SK-N-SH treated with all-trans-retinoic acid at 6 μM for 48 hours (cell line): Measurements from ENCODE around the gene SORCS2.

Experiments
- ATAC-seq: fragments of 200-7000 bp; cut with Tn5 transposase; 3 replicates; pipeline ENCODE4 v1.9.1; 2020; ENCODE audit warnings: mild to moderate bottlenecking, moderate library complexity
- ARNTL ChIP-seq: fragments of 450-650 bp; formaldehyde crosslinking; IDR thresholded peaks from 2 replicates; pipeline ENCODE4 v1.5.0; 2020; ENCODE audit warnings: low read depth, mild to moderate bottlenecking, moderate library complexity, borderline replicate concordance
- BACH2 ChIP-seq: fragments of 250-450 bp; sonication (Bioruptor Pico); IDR thresholded peaks from 2 replicates; pipeline ENCODE4 v1.9.0; 2021; ENCODE audit warnings: mild to moderate bottlenecking, borderline replicate concordance
- CSDC2 ChIP-seq: fragments of 250-450 bp; sonication (Bioruptor Pico); IDR thresholded peaks from 2 replicates; pipeline ENCODE4 v1.5.0; 2020; ENCODE audit warnings: mild to moderate bottlenecking, moderate library complexity
- GLIS3 ChIP-seq: fragments of 250-450 bp; sonication (Bioruptor Pico); IDR thresholded peaks from 2 replicates; pipeline ENCODE4 v1.5.0; 2020; ENCODE audit warnings: mild to moderate bottlenecking, moderate library complexity
- ISL1 ChIP-seq: fragments of 250-450 bp; sonication (Bioruptor Pico); IDR thresholded peaks from 2 replicates; pipeline ENCODE4 v2.1.2; 2022; ENCODE audit warnings: mild to moderate bottlenecking, moderate library complexity
- PATZ1 ChIP-seq: fragments of 250-450 bp; sonication (Bioruptor Pico); IDR thresholded peaks from 2 replicates; pipeline ENCODE4 v1.8.0; 2020; ENCODE audit warnings: mild to moderate bottlenecking, moderate library complexity, borderline replicate concordance
- PPARA ChIP-seq: fragments of 250-450 bp; sonication (Bioruptor Pico); IDR thresholded peaks from 2 replicates; pipeline ENCODE4 v1.5.0; 2020; ENCODE audit warnings: mild to moderate bottlenecking, borderline replicate concordance
- RARB ChIP-seq: fragments of 250-450 bp; sonication (Bioruptor Pico); IDR thresholded peaks from 2 replicates; pipeline ENCODE4 v1.8.0; 2021; ENCODE audit warnings: mild to moderate bottlenecking, moderate library complexity
- SNAI2 ChIP-seq: fragments of 250-450 bp; sonication (Bioruptor Pico); IDR thresholded peaks from 2 replicates; pipeline ENCODE4 v1.5.0; 2020; ENCODE audit warnings: mild to moderate bottlenecking, moderate library complexity
- TCF4 ChIP-seq: fragments of 250-450 bp; sonication (Bioruptor Pico); IDR thresholded peaks from 2 replicates; pipeline ENCODE4 v1.8.0; 2021; ENCODE audit warnings: mild to moderate bottlenecking, moderate library complexity, borderline replicate concordance
- TOX ChIP-seq: fragments of 250-450 bp; sonication (Bioruptor Pico); IDR thresholded peaks from 2 replicates; pipeline ENCODE4 v1.8.0; 2021; ENCODE audit warnings: mild to moderate bottlenecking, moderate library complexity, borderline replicate concordance
- TSHZ2 ChIP-seq: fragments of 250-450 bp; sonication (Bioruptor Pico); IDR thresholded peaks from 2 replicates; pipeline ENCODE4 v1.5.0; 2020; ENCODE audit warnings: mild to moderate bottlenecking, moderate library complexity
- ZC3H10 ChIP-seq: fragments of 250-450 bp; sonication (Bioruptor Pico); IDR thresholded peaks from 2 replicates; pipeline ENCODE4 v1.5.1; 2021; ENCODE audit warnings: mild to moderate bottlenecking, moderate library complexity
- ZFP30 ChIP-seq: fragments of 450-650 bp; formaldehyde crosslinking; IDR thresholded peaks from 2 replicates; pipeline ENCODE4 v1.5.0; 2022; ENCODE audit warnings: mild to moderate bottlenecking, moderate library complexity
- ZNF565 ChIP-seq: fragments of 450-650 bp; formaldehyde crosslinking; conservative IDR thresholded peaks from 2 replicates; pipeline ENCODE4 v1.5.0; 2020; ENCODE audit warnings: low read depth, mild to moderate bottlenecking, moderate library complexity
- ZNF70 ChIP-seq: fragments of 450-650 bp; formaldehyde crosslinking; IDR thresholded peaks from 2 replicates; pipeline ENCODE4 v1.5.0; 2020; ENCODE audit warnings: mild to moderate bottlenecking, moderate library complexity

SORCS2 gene

GRCh38 chr4:7267829-7268228, 75.5 kb downstream of the SORCS2 start (continued):
- no peak for TF ChIP-seq ZFP30 (CRISPR knock-in tag)
- TF ChIP-seq, all 23 proteins: peak for 0

DNA sequence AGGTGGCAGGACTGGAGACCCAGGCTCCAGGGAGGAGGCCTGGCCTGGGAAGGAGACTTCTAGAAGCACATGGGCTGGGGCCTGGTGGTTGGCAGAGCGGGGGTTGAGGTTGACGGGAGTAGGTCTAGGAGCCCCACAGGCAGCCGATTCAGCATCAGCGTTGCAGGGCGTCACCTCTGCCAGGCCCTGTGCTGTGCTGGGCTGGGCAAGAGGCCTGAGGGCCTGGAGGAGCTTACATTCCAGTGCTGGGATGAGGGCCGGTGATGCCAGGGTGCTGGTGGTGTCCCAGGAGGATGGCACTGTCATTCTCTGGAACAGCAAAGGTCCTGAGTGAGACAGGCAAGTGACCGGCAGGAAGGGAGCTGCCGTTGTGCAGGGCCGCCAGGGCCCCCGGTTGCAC, 76.6 kb downstream of the SORCS2 start:
- no peak for TF ChIP-seq TSHZ2
- TF ChIP-seq TCF4, result no peak
- TF ChIP-seq BACH2 (CRISPR knock-in tag), result no peak
- no peak for TF ChIP-seq ARNTL
- no peak for TF ChIP-seq ZC3H10
- no peak for TF ChIP-seq PATZ1 (CRISPR knock-in tag)
- no peak for TF ChIP-seq RARB (CRISPR knock-in tag)
- no peak for TF ChIP-seq TOX
- TF ChIP-seq ISL1 (CRISPR knock-in tag), result no peak
- ATAC-seq, result no peak

DNA sequence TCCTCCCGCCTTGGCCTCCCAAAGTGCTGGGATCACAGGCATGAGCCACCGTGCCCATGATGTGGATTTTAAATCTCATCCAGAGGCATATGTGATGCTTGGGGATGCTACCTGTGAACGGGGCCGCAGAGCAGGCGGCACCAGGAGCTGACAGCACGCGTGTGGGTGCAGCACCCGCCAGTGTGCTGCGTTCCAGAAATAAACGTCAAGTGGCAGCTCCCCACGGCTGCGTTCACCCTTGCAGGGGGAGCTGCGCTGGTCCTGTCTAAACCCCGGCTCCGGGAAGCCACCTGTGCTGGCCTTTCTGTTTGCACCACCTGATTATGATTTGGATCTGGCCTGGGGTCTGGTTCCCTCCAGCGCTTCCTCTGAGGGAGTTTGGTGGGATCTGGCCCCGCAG, 77.8 kb downstream of the SORCS2 start:
- no peak for TF ChIP-seq SNAI2 (CRISPR knock-in tag)
- TF ChIP-seq TSHZ2, result no peak
- no peak for TF ChIP-seq ZNF565
- no peak for ATAC-seq

DNA sequence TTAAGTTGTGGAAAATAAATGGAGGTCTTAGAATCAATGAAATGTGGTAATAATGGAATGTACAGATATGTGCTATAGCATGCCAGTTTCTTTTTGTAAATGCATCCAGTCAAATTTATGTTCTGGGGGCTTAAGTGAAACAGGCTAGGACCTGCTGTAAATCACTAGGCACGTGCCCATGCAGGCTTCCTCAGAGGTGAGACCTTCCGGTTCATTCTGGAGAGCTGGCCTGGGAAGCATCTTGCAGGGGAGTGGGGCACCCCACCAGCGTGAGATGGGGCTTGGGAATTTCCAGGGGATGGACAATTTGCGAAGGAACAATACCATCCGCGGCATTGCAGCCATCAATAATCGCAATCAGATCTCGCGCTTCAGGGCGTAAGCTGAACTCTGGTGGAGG, 80.1 kb downstream of the SORCS2 start:
- TF ChIP-seq PPARA (CRISPR knock-in tag) (no peak), CSDC2 (CRISPR knock-in tag) (no peak), ZNF70 (CRISPR knock-in tag) (no peak), GLIS3 (CRISPR knock-in tag) (no peak), PATZ1 (CRISPR knock-in tag) (no peak)
- TF ChIP-seq, all 23 proteins: peak for 0
- ATAC-seq, result no peak

GRCh38 chr4:7273738-7274297, 81.5 kb downstream of the SORCS2 start:
- ATAC-seq, result no peak
- TF ChIP-seq ZNF70 (CRISPR knock-in tag) (no peak), ZNF565 (no peak), PATZ1 (CRISPR knock-in tag) (no peak)
- TF ChIP-seq, all 23 proteins: peak for 0
